Colon (tissue), 2 donors: ENCODE results near the gene CHMP4A.
"Not testable (repeated sequence)": the region's sequence is repeated elsewhere in the genome, so short reads cannot be mapped to it uniquely, and the experiment has no call there.

Experiments used
- FAIRE-seq: peaks from 2 replicates; lab custom pipeline; 2012; peaks lifted over from hg19 to GRCh38; lab: Jason Lieb, UNC
- donor health status: control.
- donor health status: control.

Gene CHMP4A

DNA sequence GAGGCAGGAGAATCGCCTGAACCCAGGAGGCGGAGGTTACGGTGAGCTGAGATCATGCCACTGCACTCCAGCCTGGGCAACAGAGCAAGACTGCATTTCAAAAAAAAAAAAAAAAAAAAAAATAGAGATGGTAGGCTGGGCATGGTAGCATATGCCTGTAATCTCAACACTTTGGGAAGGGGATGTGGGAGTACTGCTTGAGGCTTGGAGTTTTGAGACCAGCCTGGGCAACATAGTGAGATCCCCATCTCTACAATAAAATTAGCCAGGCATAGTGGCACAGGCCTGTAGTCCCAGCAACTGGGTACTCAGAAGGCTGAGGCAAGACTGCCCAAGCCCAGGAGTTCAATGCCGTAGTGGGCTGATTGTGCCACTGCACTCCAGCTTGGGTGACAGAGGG, 9.7 kb upstream of the CHMP4A start:
- not testable (repeated sequence) for FAIRE-seq

DNA sequence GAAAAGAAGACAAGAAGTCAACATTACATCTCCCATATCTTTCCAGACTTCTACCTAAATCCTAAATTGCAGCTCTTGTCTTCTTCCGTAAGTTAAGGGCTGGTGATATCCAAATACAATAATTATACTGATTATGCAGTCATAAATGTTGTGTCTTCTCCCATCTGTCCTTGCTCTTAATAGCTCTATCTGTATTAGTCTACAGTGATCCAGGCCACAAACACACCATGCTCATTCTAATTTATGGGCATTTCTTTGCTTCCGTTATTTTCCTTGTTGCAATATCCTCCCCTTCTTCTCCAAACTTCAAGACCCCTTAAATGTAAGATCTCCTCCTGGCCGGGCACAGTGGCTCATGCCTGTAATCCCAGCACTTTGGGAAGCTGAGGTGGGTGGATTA, 6.2 kb upstream of the CHMP4A start:
- no peak for FAIRE-seq

DNA sequence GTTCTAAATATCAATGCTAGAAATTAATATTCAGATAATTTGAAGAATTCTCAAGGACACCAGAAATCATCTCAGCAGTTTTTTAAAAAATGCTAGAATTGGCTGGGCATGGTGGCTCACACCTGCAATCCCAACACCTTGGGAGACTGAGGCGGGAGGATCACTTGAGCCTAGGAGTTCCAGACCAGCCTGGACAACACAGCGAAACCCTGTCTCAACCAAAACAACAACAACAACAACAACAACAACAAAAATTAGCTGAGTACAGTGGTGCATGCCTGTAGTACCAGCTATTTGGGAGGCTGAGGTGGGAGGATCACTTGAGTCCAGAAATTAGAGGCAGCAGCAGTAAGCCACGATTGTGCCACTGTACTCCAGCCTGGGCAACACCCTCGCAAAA, 5.8 kb upstream of the CHMP4A start:
- no peak for FAIRE-seq

DNA sequence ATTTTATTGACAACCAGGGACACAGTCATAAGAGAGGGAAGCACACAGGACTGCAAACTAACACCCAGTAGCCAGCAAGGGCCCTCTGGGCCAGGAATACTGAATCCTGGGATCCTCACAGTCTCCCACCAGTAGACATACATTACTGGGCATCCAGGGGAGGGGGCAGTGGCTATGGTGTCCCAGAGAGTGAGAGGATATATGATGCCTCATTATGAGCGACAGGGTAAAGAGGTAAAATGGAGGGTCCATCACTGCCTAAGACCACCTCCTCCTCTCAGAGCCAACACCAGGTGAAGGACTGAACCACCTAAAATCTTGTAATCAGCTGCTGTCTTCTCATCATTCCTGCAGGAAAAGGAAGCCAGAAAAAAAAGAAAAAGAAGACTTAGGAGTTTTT, 3.6 kb upstream of the CHMP4A start:
- FAIRE-seq, result not testable (repeated sequence)

DNA sequence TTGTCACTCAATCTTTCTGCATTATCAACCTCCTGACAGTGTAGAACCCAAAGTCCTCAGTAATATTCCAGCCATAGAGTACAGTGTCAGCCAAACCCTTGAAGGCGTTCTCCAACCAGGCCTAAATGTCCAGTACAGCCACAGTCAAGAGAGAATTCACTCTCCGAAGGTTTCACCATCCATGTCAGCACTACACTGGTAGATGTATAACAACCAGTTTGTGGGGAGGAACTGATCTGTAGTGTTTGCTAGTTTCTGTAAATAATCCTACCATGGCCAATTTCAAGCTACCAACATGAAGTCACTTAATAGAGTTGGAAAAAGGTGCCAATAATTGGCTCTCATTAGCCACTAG, 3.0 kb upstream of the CHMP4A start:
- no peak for FAIRE-seq

DNA sequence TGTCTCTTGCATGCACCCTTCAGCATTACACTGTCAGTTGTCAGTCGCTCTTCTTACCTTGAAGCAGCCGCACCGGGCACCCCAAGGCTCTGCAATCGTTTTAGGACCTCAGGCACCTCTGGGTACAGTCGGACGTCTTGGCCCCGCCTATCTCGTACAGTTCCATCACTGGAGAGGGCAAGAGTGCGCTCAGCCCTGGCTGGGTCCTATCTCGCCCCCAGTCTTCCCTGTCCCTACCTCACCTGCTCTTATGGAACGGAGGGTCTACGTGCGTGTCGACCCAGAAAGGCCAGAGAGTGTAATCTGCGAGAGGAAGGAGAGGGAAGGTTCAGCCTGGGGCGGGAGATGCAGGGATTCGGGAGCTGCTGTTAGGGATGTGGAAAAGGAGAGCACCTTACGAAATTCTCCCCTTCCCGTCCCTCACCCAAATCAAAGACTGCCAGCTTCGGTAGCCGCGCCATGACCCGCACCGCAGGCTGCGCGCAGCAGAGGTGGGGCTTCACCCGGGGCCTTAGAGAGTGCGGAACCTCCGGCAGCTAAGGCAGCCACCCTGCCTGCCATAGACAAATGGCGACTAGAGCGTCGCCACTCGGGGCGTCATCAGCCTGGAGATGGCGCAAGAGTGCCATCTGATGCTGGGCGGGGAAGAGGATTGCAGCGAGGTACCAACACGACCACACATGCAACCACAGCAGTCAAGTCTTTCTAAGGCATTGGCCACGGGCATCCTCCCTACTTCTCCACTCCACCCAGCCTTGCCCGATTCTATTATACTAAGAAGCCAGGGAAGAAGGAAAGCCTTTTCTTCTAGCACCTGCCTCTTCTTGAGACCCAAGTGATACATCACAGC, 2.4 kb upstream of the CHMP4A start, which contains the start of gene MDP1:
Gene MDP1 (minus strand): TSS at position 572 of the 850 bp plus-strand sequence. CDS start 111 bp downstream, at position 461.
- FAIRE-seq, result no peak

DNA sequence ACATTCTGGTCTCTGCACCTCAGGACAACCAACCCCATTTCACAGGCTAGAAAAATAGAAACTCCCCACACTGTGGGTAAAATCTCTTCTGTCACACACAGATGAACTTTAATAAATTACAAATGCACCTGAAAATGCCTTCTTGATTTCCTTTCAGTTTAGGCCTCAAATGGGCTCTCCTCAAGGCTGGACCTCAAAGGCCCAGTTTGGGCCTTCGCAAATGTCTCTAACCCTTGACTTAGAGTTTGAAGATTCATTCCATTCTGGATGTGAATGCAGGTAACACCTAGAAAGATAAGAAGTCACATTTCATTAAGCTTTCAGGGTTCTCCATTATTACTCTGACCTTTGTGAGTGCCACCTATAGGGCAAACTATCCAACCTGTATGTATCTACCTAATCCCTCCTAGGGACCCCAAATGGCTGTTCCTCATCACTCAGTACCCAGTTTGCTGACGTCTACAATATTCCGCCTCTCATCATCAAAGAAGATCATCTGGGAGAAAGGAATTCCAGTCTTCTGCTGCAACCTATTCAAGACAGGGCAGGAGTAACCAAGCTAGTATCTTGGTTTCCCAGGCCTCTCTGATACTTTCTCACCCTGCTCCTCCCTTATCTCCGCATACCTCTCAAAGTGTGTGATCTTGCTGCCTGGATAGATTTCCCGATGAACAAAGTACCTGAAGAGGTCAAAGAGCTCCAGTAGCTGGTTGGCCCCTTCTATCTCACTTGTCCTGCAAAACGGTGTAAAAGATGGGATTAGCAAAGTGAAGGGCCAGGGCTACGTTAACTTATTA, 776 bp upstream of the CHMP4A start:
- no peak for FAIRE-seq

DNA sequence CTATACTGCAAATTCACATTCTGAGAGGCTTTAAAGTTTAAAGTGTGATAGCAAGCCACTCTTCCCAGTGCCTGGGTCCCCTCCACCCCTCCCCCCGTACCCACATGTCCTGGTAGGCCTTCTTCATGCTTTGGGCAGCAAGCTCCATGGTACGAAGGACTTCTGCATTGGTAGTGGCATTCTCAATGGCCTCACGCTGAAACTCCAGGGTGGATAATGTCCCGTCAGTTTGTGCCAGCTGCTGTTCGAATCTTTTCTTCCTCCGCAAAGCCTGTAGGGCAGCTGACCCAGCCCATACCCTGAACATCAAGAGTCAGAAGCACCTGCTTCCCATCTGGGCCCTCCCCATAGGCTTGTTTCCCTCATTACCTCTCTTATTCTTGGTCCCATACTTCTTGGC, 2.0 kb downstream of the CHMP4A start:
- FAIRE-seq, result no peak

DNA sequence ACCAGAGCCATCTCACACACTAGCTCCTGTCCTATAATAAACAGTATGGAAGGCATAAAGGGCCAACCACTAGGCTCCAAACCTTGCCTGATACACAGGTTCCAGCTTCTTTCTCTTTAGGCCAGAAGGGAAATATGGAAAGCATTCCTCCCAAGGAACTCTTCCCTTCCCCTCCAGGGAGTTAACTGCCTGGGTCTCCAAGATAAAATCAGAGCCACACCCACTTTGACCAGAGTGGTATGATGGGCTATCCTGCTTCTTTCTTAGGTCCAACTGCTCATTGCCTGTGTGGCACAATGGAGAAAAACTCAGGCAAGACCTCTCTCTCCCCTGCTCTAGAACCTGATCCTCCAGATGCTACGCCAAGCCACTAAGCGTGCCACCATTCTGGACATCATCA, 5.7 kb downstream of the CHMP4A start:
- FAIRE-seq, result no peak

DNA sequence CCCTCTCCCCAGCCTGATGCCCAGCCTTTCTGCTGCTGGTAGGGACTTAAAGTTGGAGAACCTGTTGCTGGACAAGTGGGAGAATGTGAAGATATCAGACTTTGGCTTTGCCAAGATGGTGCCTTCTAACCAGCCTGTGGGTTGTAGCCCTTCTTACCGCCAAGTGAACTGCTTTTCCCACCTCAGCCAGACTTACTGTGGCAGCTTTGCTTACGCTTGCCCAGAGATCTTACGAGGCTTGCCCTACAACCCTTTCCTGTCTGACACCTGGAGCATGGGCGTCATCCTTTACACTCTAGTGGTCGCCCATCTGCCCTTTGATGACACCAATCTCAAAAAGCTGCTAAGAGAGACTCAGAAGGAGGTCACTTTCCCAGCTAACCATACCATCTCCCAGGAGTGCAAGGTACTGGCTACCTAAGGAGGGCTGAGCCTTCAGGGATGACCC, 6.2 kb downstream of the CHMP4A start:
- FAIRE-seq, result no peak

DNA sequence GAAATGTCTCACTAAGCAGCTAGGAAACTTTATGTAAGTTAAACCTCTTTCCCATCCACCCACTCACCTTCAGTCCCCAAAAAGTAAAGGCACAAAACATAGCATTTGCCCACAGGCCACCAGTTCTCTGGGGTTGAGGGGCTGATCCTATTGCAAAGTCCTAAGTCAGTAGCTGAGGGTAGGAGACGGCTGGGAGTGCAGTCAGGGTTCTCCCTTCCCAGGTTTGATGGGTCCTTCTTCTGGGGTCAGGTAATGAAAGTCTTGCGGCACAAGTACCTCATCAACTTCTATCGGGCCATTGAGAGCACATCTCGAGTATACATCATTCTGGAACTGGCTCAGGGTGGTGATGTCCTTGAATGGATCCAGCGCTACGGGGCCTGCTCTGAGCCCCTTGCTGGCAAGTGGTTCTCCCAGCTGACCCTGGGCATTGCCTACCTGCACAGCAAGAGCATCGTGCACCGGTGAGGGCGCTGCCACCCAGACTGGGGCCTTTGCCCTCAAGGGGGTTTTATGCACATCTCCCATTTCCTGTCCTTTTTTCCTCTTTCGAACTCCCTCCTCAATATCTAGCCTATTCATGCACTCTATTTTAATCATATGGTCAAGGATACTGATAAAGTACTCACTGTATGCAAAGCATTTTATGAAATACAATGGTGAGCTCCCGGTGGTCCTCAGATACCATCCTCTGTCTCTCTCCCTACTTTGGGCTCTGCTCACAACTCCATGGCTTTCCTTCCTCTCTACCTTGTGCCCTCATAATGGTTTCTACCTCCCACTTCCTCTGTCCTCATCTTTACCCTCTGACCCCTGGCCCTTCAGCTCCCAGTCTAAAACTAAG, 6.8 kb downstream of the CHMP4A start:
- no peak for FAIRE-seq

DNA sequence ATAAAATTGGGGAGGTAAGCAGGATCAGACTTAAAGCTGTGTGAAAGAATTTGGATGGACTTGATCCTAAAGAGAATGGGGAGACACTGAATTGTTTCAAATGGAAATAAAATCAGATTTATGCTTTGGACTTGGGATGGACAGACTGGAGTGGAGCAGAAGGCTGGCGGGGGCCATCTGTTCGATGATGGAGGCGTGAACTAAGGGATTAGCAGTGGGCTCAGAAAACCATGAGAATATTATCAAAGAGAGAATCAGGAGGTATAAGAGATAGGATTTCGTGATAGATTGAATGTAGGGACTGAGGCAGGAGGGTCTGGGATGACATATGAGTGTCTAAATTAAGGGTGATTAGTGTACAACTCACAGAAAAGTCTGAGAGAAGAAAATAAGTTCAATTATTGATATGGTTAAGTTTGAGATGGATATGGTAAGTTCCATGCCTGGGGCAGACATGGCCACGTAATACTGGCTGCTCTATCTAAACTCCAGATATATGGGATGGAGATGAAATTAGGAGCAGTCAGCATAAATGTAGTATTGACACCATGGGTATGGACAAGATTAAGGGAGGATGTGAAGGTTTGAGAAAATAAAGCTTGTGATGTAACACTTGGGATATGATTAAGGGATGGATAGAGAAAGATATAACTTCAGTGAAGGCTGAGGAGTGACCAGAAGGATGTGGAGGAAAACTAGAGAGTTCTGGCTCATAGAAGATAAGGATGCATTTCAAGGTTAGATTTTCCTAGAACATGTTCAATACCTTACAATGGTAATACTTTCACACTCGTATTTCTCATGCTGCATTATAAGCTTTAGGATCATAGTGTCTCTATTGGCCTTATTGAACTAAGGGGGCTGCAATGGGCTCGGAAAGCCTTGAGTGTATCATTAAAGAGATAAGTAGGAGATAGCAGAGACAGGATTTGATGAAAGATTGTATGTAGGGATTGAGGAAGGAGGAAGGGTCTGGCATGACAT, 8.8 kb downstream of the CHMP4A start:
- no peak for FAIRE-seq

DNA sequence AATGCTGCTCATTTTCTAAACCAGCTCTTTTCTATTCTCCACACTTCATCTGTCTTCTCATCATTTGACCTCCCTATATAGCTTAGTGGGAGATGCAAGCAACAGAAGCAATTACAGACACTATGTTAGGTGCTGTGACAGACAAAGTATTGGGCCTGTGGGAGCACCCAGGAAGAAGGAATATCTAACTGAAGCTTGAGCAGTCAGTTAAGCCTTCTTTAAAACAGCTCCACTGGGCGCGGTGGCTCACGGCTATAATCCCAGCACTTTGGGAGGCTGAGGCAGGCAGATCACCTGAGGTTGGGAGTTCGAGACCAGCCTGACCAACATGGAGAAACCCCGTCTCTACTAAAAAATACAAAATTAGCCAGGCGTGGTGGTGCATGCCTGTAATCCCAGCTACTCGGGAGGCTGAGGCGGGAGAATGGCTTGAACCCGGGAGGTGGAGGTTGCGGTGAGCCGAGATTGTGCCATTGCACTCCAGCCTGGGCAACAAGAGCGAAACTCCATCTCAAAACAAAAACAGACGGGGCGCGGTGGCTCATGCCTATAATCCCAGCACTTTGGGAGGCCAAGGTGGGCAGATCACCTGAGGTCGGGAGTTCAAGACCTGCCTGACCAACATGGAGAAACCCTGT, 9.9 kb downstream of the CHMP4A start:
- FAIRE-seq, result not testable (repeated sequence)

DNA sequence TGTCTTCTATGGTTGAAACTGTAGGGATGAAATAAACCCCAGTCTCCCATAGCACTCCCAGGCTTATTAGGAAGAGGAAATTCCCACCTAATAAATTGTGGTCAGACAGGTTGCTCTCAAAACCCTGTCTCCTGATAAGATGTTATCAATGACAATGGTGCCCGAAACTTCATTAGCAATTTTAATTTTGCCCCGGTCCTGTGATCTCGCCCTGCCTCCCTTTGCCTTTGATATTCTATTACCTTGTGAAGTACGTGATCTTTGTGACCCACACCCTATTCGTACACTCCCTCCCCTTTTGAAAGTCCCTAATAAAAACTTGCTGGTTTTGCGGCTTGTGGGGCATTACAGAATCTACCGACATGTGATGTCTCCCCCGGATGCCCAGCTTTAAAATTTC, 10.8 kb downstream of the CHMP4A start:
- FAIRE-seq, result not testable (repeated sequence)

DNA sequence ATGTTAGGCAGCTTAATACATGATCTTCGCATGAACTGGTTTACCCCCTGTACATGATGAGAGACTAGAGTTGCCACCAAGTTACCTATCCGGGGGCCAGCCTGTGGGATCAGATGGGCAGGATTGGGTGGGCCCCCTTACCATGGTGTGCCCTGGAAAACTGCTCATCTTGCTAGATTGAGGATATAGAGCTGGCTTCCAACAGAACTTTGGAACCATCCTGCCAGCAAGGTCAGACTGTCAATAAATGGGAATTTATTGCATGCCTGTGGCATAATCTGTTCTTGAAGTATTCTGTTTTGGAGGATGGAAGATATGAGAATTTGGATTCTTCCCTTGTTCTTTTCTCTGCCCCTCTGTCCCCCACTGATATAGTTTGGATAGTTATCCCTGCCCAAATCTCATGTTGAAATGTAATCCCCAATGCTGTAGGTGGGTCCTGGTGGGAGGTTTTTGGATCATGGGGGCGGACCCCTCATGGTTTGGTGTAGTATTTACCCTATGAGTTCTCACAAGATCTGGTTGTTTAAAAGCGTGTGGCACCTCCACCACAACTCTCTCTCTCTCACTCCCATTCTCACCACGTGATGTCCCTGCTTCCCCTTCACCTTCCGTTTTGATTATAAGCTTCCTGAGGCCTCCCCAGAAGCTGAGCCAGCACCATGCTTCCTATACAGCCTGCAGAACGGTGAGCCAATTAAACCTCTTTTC, 14.3 kb downstream of the CHMP4A start:
- FAIRE-seq, result no peak

DNA sequence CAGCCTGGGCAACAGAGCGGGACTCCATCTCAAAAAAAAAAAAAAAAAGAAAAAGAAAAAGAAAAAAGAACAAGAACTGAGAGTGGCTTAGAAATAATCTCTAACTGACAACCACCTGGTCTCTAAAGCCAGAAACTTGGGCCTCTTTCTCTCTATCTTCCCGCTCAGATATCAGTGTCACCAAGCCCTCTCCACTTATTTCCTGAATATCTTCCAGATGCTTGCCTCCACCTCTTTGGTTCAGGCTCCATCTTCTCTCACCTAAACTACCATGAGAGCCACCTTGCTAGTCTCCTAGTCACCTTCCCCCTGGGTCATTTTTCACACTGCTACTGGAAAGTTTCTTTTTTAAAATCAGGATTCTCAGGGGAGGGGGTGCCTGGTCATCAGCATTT, 16.2 kb downstream of the CHMP4A start:
- FAIRE-seq, result no peak

DNA sequence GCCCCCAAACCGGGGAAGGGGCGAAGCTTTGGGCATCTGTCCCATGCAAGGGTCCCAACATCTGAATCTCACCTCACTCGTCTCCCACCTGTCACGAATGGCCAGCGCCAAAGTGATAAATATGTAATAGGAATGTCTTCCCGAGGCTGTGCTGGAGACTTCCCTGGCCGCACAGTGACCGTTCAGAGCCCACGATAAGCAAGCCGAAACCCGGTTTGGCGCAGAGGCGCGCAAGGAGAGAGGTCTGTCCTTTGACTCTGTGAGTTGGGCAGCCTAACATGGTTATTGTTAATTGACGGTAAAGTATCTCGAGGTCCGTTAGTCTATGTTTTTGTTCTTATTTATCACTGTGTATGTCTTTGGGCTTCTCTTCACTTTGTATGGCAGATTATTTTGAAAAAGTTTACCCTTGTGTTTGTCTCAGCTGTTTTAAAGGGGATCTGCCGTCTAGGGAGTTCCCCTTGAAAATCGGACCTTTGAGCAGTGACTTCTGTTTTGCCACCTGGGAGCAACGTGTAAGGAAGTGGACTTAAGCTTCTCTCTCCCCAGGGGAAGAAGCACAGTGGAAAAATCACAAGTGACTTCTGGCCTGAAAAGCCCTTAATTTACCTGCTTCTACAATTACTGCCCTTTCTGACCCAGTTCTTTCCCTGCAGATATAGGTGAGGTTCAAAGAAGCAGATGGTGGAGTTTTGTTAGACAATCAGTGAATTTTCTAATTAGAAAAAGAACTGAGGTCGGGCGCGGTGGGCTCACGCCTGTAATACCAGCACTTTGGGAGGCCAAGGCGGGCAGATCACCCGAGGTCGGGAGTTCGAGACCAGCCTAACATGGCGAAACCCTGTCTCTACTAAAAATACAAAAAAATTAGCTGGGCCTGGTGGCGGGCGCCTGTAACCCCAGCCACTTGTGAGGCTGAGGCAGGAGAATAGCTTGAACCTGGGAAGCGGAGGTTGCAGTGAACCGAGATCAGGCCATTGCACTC, 16.9 kb downstream of the CHMP4A start:
- no peak for FAIRE-seq

DNA sequence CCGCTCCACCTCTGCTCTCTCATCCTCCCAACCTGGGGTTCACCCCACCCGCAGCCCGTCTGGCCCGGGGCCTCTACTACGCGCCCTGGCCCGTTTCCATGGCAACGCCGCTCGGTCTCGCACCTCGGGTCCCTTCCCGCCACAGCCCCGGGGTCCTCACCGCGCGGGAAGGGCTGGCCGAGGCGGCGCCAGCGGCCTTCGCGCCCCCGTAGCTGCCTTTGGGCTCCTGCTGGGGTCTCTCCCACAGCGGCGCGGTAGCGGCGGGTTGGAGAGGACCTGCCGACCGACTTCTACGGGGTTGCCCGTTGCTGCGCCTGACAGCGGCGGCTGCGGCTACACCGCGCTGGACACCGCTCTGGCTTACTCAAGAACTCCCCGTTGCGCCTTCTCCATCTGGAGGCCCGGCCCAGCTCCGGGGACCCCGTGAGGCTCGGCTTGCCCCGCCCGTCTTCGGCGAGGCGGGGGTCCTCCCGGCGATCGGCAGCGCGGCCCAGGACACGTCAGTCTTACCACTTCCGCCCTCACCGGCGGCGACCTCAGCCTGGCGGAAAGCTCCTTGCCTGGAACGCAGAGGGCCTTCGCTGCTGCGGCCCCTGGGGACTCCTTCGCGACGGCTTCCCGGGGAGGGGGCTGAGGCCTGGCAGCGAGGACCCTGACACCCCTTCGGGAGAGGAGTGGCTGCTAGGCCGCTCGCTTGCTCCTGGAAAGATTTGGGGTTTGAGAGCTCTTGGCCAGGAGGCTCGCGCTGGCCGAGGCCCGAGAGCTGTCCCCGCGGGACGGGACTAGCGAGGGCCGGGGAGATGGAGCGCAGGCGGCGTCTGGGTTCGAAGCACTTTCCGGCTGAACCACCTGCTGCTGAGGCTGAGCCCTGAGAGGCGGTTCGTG, 17.9 kb downstream of the CHMP4A start, which contains the start of gene TM9SF1:
Gene TM9SF1 (minus strand): TSS at position 256 of the 885 bp plus-strand sequence. CDS start 422 bp downstream, outside the sequence.
- no peak for FAIRE-seq
